Astrocyte of the cerebellum (primary cell): ENCODE results near the gene THSD8.

ENCODE experiments used
- DNase-seq: peaks from one replicate; pipeline ENCODE4 v3.0.0-alpha.2; 2011; ENCODE audit warnings: low read depth
- H3K4me3 ChIP-seq: 2 replicates; pipeline ENCODE4 v1.5.1; 2011; ENCODE audit warnings: mild to moderate bottlenecking, low read depth, low read length, moderate library complexity
- in situ Hi-C: cut with HindIII; loops from 2 replicates; pipeline ENCODE4 v1.10.0; 2017; ENCODE audit warnings: low sequenced_read_pairs
- TF ChIP-seq, protein P1 (sequence below): IDR thresholded peaks from 2 replicates; pipeline ENCODE4 v1.5.1; 2012; ENCODE audit warnings: low read length, low read depth, moderate library complexity, mild to moderate bottlenecking; ENCODE audit errors: missing control alignments

THSD8 gene

DNA sequence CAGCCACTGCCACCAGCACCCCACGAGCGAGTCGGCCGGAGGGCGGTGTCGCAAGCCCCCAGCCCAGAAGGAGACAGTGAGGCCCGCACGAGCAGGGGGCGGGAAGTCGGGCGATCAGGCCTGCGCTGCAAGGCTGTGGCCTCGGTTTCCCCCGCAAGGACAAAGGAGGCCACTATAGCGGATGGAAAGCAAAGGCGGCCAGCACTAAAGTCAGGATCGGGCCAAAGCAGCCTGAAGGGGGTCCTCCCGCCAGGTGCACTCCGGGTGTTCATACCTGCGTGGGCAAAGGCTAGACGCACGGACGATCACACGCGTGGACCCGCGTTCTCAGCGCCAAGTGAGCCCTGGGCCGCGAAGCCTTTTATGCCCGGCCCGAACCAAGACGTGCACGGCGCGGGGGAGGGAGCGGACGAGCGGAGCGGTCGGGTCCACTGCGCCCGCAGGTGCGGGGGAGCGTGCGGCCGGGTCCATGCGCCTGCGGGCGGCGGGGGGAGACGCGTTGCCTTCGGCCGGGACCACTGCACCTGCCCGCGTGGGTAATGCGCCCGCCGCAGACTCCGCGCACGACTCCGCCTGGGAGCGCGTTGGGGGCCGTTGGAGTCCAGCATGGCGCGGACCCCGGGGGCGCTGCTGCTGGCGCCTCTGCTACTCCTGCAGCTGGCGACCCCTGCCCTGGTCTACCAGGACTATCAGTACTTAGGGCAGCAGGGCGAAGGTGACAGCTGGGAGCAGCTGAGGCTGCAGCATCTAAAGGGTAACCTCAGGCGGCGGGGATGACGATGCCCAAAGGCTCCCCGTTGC is at the start of gene THSD8, which contains the start of gene PRDX2:
TSS of gene THSD8 (plus strand) at position 604 of the 801 bp plus-strand sequence. CDS start at position 607, 3 bp downstream.
TSS of gene PRDX2 (minus strand) at position 335 of the 801 bp plus-strand sequence. CDS start 539 bp downstream, outside the sequence.
- TF ChIP-seq, protein P1, sequence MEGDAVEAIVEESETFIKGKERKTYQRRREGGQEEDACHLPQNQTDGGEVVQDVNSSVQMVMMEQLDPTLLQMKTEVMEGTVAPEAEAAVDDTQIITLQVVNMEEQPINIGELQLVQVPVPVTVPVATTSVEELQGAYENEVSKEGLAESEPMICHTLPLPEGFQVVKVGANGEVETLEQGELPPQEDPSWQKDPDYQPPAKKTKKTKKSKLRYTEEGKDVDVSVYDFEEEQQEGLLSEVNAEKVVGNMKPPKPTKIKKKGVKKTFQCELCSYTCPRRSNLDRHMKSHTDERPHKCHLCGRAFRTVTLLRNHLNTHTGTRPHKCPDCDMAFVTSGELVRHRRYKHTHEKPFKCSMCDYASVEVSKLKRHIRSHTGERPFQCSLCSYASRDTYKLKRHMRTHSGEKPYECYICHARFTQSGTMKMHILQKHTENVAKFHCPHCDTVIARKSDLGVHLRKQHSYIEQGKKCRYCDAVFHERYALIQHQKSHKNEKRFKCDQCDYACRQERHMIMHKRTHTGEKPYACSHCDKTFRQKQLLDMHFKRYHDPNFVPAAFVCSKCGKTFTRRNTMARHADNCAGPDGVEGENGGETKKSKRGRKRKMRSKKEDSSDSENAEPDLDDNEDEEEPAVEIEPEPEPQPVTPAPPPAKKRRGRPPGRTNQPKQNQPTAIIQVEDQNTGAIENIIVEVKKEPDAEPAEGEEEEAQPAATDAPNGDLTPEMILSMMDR: peak; percentile 9
- in situ Hi-C loops: no loop called here
- no peak for DNase-seq
- peak within 1 kb of the TSS; percentile 88 for H3K4me3 ChIP-seq

DNA sequence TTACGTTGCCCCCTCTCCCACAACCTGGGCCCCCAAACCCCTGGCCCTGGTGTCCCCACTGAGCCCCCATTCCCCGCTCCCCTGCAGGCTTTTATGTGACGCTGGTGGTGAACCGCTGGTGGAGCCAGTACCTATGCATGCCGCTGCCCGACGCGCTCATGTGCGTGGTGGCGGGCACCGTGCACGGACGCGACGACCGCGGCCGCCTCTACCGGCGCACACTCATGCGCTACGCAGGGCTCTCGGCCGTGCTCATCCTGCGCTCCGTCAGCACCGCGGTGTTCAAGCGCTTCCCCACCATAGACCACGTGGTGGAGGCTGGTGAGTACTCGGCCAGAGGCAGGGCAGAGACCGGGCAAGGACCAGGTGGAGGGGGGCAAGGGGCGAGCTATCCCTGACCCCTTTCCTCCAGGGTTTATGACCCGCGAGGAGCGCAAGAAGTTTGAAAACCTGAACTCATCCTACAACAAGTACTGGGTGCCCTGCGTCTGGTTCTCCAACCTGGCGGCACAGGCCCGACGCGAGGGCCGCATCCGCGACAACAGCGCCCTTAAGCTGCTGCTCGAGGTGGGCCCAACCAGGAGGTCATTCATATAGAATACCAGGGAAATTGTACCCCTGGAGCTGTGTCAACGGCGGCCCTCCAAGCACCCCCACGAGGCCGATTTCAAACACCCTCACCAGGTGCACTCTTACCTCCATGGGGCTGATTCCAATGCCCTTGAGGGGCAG is 47.2 kb upstream of the THSD8 start:
- in situ Hi-C loops: no loop called here
- TF ChIP-seq, protein P1: no peak
- H3K4me3 ChIP-seq: no peak overlapping the region
- no peak for DNase-seq

DNA sequence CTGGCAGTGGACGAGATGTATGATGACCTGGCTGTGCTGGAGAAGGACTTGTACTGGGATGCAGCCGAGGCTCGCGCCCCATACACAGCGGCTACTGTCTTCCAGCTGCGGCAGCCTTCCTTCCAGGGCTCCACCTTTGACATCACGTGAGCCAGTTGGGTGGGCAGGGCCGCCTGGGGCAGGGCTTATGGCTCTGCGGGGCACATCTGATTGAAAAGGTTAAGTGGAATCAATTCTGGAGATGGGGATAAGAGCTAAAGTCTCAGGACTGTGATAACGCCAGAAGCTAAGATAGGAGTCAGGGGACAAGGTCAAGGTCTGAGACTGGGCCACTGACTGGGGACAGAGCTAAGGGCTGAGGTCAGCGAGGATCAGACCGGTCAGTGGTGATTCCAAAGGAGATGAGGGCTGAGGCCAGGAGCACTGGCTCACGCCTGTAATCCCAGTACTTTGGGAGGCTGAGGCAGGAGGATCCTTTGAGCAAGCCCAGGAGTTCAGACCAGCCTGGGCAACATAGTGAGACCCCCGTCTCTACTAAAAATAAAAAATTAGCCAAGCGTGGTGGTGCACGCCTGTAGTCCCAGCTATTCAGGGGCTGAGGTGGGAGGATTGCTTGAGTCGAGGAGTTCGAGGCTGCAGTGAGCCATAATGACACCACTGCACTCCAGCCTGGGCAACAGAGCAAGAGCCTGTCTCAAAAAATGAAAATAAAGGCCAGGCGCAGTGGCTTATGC is 45.6 kb upstream of the THSD8 start:
- TF ChIP-seq, protein P1: no peak
- no peak overlapping the region for H3K4me3 ChIP-seq
- in situ Hi-C loops: no loop called here
- no peak for DNase-seq

DNA sequence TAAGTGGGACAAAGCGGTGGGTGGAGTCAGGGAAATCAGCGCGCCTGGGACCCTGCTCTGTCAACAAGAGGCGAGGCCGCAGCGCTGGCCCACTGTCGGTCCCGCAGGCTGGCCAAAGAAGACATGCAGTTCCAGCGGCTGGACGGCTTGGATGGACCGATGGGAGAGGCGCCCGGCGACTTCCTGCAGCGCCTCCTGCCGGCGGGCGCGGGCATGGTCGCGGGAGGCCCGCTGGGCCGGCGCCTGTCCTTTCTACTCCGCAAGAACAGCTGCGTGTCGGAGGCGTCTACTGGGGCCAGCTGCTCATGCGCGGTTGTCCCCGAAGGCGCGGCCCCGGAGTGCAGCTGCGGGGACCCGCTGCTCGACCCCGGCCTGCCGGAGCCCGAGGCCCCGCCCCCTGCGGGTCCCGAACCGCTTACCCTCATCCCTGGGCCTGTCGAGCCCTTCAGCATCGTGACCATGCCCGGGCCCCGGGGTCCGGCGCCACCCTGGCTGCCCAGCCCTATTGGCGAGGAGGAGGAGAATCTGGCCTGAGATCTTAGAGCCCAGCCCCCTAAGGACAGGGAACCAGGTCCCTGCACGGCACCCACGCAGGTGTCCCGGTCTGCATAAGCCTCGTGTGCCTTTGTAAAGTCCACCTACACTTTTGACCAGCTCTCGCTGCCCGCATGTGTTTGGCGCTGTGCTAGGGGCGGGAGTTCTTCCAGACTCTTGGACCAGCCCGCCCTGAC is 44.2 kb upstream of the THSD8 start:
- in situ Hi-C loops: no loop called here
- TF ChIP-seq, protein P1: peak; percentile 89
- DNase-seq: no peak
- H3K4me3 ChIP-seq: peak overlapping the region; percentile 26

DNA sequence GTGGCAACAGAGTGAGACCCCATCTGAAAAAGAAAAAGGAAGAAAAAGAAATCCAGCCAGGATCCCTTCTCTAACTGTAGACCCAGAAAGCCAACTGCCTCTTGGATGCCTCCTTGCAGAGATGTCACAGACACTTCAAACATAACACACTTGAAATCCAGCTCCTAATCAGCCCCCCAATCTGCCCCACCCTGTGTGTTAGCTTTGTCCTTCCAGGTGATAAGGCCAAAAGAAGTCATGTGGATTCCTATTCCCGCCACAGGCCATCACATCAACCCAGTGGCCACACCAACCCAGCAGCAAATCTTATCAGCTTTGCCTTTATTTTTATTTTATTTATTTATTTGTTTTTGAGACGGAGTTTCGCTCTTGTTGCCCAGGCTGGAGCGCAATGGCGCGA is 42.2 kb upstream of the THSD8 start:
- no peak for DNase-seq
- TF ChIP-seq, protein P1: no peak
- in situ Hi-C loops: no loop called here
- no peak overlapping the region for H3K4me3 ChIP-seq

DNA sequence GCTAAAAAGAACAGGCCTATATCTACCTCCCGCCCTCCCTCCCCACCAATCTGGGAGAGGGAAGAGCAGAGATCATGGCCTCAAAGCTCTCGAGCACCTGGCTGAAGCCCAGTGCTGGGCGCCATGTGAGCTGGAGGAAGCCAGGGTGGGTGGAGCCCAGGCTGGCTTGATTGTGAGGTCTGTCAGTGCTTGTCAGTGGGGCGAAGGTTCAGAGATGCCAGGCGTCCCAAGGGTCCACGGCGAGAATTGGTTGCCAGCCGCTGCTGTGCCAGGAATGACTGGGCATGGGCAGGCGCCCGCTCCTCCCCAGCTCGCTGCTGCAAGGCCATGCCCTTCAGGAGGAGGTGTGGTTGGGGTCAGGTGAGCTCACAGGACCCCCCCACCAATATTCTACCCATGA is 38.8 kb upstream of the THSD8 start:
- H3K4me3 ChIP-seq: no peak overlapping the region
- in situ Hi-C loops: no loop called here
- no peak for DNase-seq
- TF ChIP-seq, protein P1: no peak
